DMS114 treated with DMSO at 0.1 percent for 48 hours (cell line): Measurements from ENCODE around the gene C10orf90.

Source experiments
- DNase-seq: peaks from one replicate; lab custom pipeline; 2025; ENCODE audit not compliant: unreplicated experiment; lab: John Stamatoyannopoulos, UW

Gene C10orf90

GRCh38 chr10:126639084-126639483 lies 31.4 kb downstream of the C10orf90 start:
- DNase-seq: no peak

- no peak for DNase-seq
These were observed 32.0 kb downstream of the C10orf90 start for GRCh38 chr10:126638542-126638941.

- no peak for DNase-seq
These were observed 33.0 kb downstream of the C10orf90 start for GRCh38 chr10:126637501-126637900.

- no peak for DNase-seq
These were observed 35.6 kb downstream of the C10orf90 start for GRCh38 chr10:126634911-126635310.

GRCh38 chr10:126634347-126634746 lies 36.1 kb downstream of the C10orf90 start:
- no peak for DNase-seq

- DNase-seq: no peak
These were observed 37.8 kb downstream of the C10orf90 start for GRCh38 chr10:126632705-126633104.

- no peak for DNase-seq
These were observed 40.4 kb downstream of the C10orf90 start for GRCh38 chr10:126629925-126630624.

- DNase-seq: no peak
These were observed 41.7 kb downstream of the C10orf90 start for GRCh38 chr10:126628746-126629145.

- no peak for DNase-seq
These were observed 48.6 kb downstream of the C10orf90 start for GRCh38 chr10:126621846-126622245.

- DNase-seq: no peak
These were observed 52.0 kb downstream of the C10orf90 start for GRCh38 chr10:126618466-126618865.

- DNase-seq: no peak
These were observed 52.8 kb downstream of the C10orf90 start for GRCh38 chr10:126617733-126618132.

GRCh38 chr10:126617208-126617607 lies 53.3 kb downstream of the C10orf90 start:
- no peak for DNase-seq

GRCh38 chr10:126616737-126617136 lies 53.8 kb downstream of the C10orf90 start:
- no peak for DNase-seq

- no peak for DNase-seq
These were observed 59.2 kb downstream of the C10orf90 start for GRCh38 chr10:126611303-126611702.

- no peak for DNase-seq
These were observed 60.9 kb downstream of the C10orf90 start for GRCh38 chr10:126609566-126609965.

GRCh38 chr10:126599949-126600682 lies 70.4 kb downstream of the C10orf90 start:
- no peak for DNase-seq

- DNase-seq: peak; percentile 5
These were observed 72.5 kb downstream of the C10orf90 start for GRCh38 chr10:126598009-126598408.

- DNase-seq: no peak
These were observed 73.3 kb downstream of the C10orf90 start for GRCh38 chr10:126597211-126597610.

GRCh38 chr10:126596472-126597016 lies 73.9 kb downstream of the C10orf90 start:
- no peak for DNase-seq

GRCh38 chr10:126595160-126595559 lies 75.3 kb downstream of the C10orf90 start:
- DNase-seq: no peak

- no peak for DNase-seq
These were observed 76.4 kb downstream of the C10orf90 start for GRCh38 chr10:126593968-126594701.

GRCh38 chr10:126592901-126593300 lies 77.6 kb downstream of the C10orf90 start:
- no peak for DNase-seq
